B cell (primary cell): ENCODE results near the gene SYN1.

ENCODE experiments used
- CTCF ChIP-seq: fragments of 200-600 bp; IDR thresholded peaks from one replicate; pipeline ENCODE4 v1.8.0; 2022; ENCODE audit warnings: antibody characterized with exemption, mild to moderate bottlenecking
- EZH2 ChIP-seq: IDR thresholded peaks from 2 replicates; pipeline ENCODE4 v1.6.1; 2012; ENCODE audit warnings: borderline replicate concordance, low read depth, mild to moderate bottlenecking, moderate library complexity, low read length; ENCODE audit not compliant: insufficient read depth, poor library complexity, severe bottlenecking

DNA sequence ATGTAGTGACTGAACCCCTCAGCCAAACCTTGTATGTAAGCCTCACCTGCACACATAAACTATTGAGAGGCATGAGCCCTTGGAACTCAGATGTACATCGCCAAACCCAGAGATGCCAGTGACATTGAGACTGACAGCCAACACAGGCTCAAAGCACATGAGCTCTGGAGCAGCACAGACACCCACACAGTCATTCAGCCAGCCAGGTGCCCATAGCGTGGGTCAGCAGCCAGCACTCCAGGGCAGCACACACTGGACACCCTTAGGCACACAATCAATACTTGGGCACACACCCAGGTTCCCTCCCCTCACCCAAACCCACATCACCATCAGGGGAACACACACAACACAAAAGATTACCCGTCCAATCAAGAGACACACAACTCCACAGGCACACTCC, 41.8 kb downstream of the SYN1 start:
- TF ChIP-seq CTCF (no peak), EZH2 (no peak)
